ENCODE results near the gene ZYX.

GRCh38 chr7:143407287-143408251 lies 26.4 kb downstream of the ZYX start:
- TF ChIP-seq POLR2AphosphoS5 (IDR thresholded peaks at IDR 0.05; ENCODE audit: low read depth, low read length) (no peak), POLR2A (IDR thresholded peaks at IDR 0.05; ENCODE audit: low read depth, low read length) (no peak)

Data from GM12892 (cell line).